Neural cell (in vitro differentiated cells): Measurements from ENCODE around the gene NXPH3. TPM values are rescaled to one million over a fixed set of nuclear protein-coding genes. Genes with fewer than 3 reads are reported as not detected.

Experiments
- H2AFZ ChIP-seq: fragments of 200-600, 300-800 bp; sonication (generic), shearing (Covaris generic); 2 replicates; pipeline ENCODE4 v1.6.0; 2014; ENCODE audit warnings: low read depth, mild to moderate bottlenecking, antibody characterized with exemption, low read length, moderate library complexity
- H3F3A ChIP-seq: fragments of 200-600 bp; shearing (Covaris generic); 2 replicates; pipeline ENCODE4 v1.6.1; 2016; ENCODE audit warnings: mild to moderate bottlenecking, moderate library complexity, mixed read lengths, antibody characterized with exemption, low read length; ENCODE audit not compliant: insufficient read depth, poor library complexity, severe bottlenecking
- H3K27ac ChIP-seq: fragments of 200-600, 300-800 bp; sonication (generic), shearing (Covaris generic); 2 replicates; pipeline ENCODE4 v1.5.1; 2014; ENCODE audit warnings: mild to moderate bottlenecking, low read length, moderate library complexity
- H3K27me3 ChIP-seq: fragments of 300-800, 200-600 bp; sonication (generic), shearing (Covaris generic); 2 replicates; pipeline ENCODE4 v1.6.0; 2014; ENCODE audit warnings: mild to moderate bottlenecking, low read depth, low read length, moderate library complexity; ENCODE audit not compliant: insufficient read depth
- H3K36me3 ChIP-seq: fragments of 300-800, 200-600 bp; sonication (generic), shearing (Covaris generic); 2 replicates; pipeline ENCODE4 v1.5.1; 2014; ENCODE audit warnings: mild to moderate bottlenecking, antibody characterized with exemption, low read length, moderate library complexity; ENCODE audit not compliant: insufficient read depth
- H3K4me2 ChIP-seq: fragments of 300-800, 200-600 bp; sonication (generic), shearing (Covaris generic); 2 replicates; pipeline ENCODE4 v1.6.0; 2014; ENCODE audit warnings: mild to moderate bottlenecking, low read length
- H3K4me3 ChIP-seq: fragments of 300-800, 200-600 bp; sonication (generic), shearing (Covaris generic); 2 replicates; pipeline ENCODE4 v1.5.1; 2014; ENCODE audit warnings: mild to moderate bottlenecking, low read length, moderate library complexity
- H3K79me2 ChIP-seq: fragments of 200-600 bp; shearing (Covaris generic); replicated peaks from 2 replicates; pipeline ENCODE4 v1.6.0; 2014; ENCODE audit warnings: mild to moderate bottlenecking, low read length, moderate library complexity; ENCODE audit not compliant: insufficient read depth
- H3K9ac ChIP-seq: fragments of 300-800, 200-600 bp; sonication (generic), shearing (Covaris generic); 2 replicates; pipeline ENCODE4 v1.6.1; 2016; ENCODE audit warnings: mild to moderate bottlenecking, low read length, mixed read lengths
- H3K9me2 ChIP-seq: fragments of 200-600 bp; shearing (Covaris generic); 2 replicates; pipeline ENCODE4 v1.6.1; 2016; ENCODE audit warnings: mild to moderate bottlenecking, low read length, mixed read lengths; ENCODE audit not compliant: insufficient read depth
- H3K9me3 ChIP-seq: fragments of 200-600, 300-800 bp; sonication (generic), shearing (Covaris generic); 2 replicates; pipeline ENCODE4 v1.6.1; 2016; ENCODE audit warnings: mild to moderate bottlenecking, mixed run types, low read length, moderate library complexity, mixed read lengths
- H4K20me1 ChIP-seq: fragments of 200-600 bp; shearing (Covaris generic); 2 replicates; pipeline ENCODE4 v1.6.1; 2016; ENCODE audit warnings: mild to moderate bottlenecking, mixed run types; ENCODE audit not compliant: insufficient read depth
- EP300 ChIP-seq: fragments of 450-650 bp; conservative IDR thresholded peaks from 2 replicates; pipeline ENCODE4 v1.6.1; 2014; ENCODE audit warnings: antibody characterized with exemption, mild to moderate bottlenecking, moderate library complexity; ENCODE audit not compliant: poor library complexity, severe bottlenecking
- EZH2 ChIP-seq: fragments of 200-600, 300-800 bp; shearing (Covaris generic), sonication (generic); IDR thresholded peaks from 2 replicates; pipeline ENCODE4 v1.6.1; 2014; ENCODE audit warnings: antibody characterized with exemption, low read length, borderline replicate concordance, mild to moderate bottlenecking; ENCODE audit not compliant: insufficient read depth, poor library complexity, severe bottlenecking
- MXI1 ChIP-seq: fragments of 450-650 bp; conservative IDR thresholded peaks from 2 replicates; pipeline ENCODE4 v1.6.1; 2014; ENCODE audit warnings: antibody characterized with exemption, mild to moderate bottlenecking; ENCODE audit not compliant: poor library complexity, severe bottlenecking
- POLR2AphosphoS5 ChIP-seq: IDR thresholded peaks from 2 replicates; pipeline ENCODE4 v1.6.1; 2012
- RAD21 ChIP-seq: fragments of 450-650 bp; conservative IDR thresholded peaks from 2 replicates; pipeline ENCODE4 v1.6.1; 2014; ENCODE audit warnings: antibody characterized with exemption, mild to moderate bottlenecking, moderate library complexity
- SMC3 ChIP-seq: fragments of 450-650 bp; conservative IDR thresholded peaks from 2 replicates; pipeline ENCODE4 v1.6.1; 2014; ENCODE audit warnings: antibody characterized with exemption, mild to moderate bottlenecking, moderate library complexity; ENCODE audit not compliant: poor library complexity
- TAF1 ChIP-seq: IDR thresholded peaks from 2 replicates; pipeline ENCODE4 v1.6.1; 2012; ENCODE audit warnings: low read depth
- polyA plus RNA-seq: library from polyadenylated mRNA; depleted of rRNA; stranded (reverse); fragments of >200 nt; gene quantifications from 2 replicates; pipeline ENCODE4 v1.2.3, GENCODE V29; 2014
- TF ChIP-seq, protein P1 (sequence below): fragments of 450-650 bp; IDR thresholded peaks from 2 replicates; pipeline ENCODE4 v1.5.1; 2014; ENCODE audit warnings: antibody characterized with exemption, mild to moderate bottlenecking, moderate library complexity; ENCODE audit not compliant: poor library complexity, severe bottlenecking
- TF ChIP-seq, protein P2 (sequence below): IDR thresholded peaks from 2 replicates; pipeline ENCODE4 v1.6.1; 2012; ENCODE audit warnings: borderline replicate concordance

NXPH3 gene
- polyA plus RNA-seq, 1 donor from 2014 or later: 2.4 TPM

DNA sequence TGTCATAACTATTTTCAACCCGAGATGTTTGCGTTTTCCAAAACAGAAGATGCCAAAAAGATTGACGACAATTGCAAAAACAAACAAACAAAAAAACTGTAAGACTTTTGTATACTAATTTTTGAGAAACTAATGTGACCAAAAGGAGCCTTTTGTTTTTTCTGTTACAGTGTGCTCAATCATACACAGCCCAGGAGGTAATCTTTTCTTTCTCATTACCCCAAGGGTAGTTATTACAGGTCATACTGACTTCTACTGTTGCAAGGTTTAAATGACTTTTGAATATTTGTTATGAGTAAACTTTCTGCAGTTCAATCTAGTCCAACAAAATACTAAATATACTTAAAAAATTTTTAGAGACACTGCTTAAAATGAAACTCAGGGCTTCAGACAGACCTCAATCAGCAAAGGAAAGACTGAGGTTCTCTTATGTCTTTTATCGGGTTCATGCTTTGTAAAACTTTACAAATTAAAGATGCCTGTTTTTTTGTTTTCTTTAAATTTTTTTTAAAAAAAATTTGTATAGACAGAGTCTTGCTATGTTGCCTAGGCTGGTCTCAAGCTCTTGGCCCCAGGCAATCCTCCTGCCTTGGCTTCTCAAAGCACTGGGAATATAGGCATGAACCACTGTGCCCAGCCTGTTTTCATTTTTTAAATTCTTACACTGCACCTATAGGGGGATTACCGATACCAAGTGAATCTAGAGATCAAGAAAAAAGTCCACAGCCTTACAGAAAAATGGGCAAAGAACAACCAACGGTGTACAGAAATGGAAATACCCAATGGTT lies 54.6 kb downstream of the NXPH3 start:
- Histone ChIP-seq H3K9me3 (no peaks in the 10 kb centered on the region), H3K4me3 (no peak overlapping the region), H4K20me1 (no peaks in the 10 kb centered on the region), H3K9me2 (no peaks in the 10 kb centered on the region), H3K9ac (no peak overlapping the region), H3K36me3 (no peaks in the 10 kb centered on the region), H2AFZ (no peak overlapping the region), H3K27ac (no peak overlapping the region), H3K4me2 (no peak overlapping the region), H3K27me3 (no peaks in the 10 kb centered on the region), H3F3A (no peaks in the 10 kb centered on the region), H3K79me2 (peaks cover 31% of the 10 kb centered on the region)
- no peak for TF ChIP-seq EP300
- TF ChIP-seq, protein P1, sequence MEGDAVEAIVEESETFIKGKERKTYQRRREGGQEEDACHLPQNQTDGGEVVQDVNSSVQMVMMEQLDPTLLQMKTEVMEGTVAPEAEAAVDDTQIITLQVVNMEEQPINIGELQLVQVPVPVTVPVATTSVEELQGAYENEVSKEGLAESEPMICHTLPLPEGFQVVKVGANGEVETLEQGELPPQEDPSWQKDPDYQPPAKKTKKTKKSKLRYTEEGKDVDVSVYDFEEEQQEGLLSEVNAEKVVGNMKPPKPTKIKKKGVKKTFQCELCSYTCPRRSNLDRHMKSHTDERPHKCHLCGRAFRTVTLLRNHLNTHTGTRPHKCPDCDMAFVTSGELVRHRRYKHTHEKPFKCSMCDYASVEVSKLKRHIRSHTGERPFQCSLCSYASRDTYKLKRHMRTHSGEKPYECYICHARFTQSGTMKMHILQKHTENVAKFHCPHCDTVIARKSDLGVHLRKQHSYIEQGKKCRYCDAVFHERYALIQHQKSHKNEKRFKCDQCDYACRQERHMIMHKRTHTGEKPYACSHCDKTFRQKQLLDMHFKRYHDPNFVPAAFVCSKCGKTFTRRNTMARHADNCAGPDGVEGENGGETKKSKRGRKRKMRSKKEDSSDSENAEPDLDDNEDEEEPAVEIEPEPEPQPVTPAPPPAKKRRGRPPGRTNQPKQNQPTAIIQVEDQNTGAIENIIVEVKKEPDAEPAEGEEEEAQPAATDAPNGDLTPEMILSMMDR: no peak
- no peak for TF ChIP-seq SMC3
- TF ChIP-seq, protein P2, sequence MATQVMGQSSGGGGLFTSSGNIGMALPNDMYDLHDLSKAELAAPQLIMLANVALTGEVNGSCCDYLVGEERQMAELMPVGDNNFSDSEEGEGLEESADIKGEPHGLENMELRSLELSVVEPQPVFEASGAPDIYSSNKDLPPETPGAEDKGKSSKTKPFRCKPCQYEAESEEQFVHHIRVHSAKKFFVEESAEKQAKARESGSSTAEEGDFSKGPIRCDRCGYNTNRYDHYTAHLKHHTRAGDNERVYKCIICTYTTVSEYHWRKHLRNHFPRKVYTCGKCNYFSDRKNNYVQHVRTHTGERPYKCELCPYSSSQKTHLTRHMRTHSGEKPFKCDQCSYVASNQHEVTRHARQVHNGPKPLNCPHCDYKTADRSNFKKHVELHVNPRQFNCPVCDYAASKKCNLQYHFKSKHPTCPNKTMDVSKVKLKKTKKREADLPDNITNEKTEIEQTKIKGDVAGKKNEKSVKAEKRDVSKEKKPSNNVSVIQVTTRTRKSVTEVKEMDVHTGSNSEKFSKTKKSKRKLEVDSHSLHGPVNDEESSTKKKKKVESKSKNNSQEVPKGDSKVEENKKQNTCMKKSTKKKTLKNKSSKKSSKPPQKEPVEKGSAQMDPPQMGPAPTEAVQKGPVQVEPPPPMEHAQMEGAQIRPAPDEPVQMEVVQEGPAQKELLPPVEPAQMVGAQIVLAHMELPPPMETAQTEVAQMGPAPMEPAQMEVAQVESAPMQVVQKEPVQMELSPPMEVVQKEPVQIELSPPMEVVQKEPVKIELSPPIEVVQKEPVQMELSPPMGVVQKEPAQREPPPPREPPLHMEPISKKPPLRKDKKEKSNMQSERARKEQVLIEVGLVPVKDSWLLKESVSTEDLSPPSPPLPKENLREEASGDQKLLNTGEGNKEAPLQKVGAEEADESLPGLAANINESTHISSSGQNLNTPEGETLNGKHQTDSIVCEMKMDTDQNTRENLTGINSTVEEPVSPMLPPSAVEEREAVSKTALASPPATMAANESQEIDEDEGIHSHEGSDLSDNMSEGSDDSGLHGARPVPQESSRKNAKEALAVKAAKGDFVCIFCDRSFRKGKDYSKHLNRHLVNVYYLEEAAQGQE: no peak
- TF ChIP-seq TAF1: no peak
- no peak for TF ChIP-seq EZH2
- TF ChIP-seq MXI1: no peak
- TF ChIP-seq RAD21: no peak
- TF ChIP-seq POLR2AphosphoS5: no peak

DNA sequence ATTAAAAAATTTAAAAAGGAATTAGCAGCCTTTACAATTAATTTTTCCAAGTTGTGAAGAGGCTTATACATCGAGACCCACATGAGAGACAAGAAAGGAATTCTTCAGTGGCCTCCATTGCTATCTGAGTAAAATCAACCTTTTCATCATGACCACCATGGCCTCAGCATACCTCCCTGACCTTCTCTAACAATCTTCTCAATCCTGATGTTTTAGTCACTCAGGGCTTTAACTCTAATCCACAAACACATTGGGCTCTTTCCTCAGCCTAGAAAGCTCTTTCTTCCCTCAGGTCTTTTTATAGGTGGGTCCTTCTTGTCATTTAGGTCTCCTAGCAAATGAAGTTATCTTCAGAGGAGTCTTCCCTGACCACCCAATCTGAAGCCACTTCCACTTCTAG lies 55.8 kb downstream of the NXPH3 start:
- Histone ChIP-seq H3K9me3 (no peaks in the 10 kb centered on the region), H3K4me2 (no peak overlapping the region), H3K9me2 (no peaks in the 10 kb centered on the region), H3K36me3 (no peaks in the 10 kb centered on the region), H3K27ac (no peak overlapping the region), H3K9ac (no peak overlapping the region), H3K4me3 (no peak overlapping the region), H3F3A (no peaks in the 10 kb centered on the region), H3K27me3 (no peaks in the 10 kb centered on the region), H2AFZ (no peak overlapping the region), H3K79me2 (peaks cover 31% of the 10 kb centered on the region), H4K20me1 (no peaks in the 10 kb centered on the region)
- TF ChIP-seq TAF1 (no peak), POLR2AphosphoS5 (no peak), RAD21 (no peak), SMC3 (no peak), EZH2 (no peak), EP300 (no peak), MXI1 (no peak)
- TF ChIP-seq, protein P1: no peak
- TF ChIP-seq, protein P2: no peak
